Measurements from ENCODE around the gene PRKCB.
"Not testable (repeated sequence)": the region's sequence is repeated elsewhere in the genome, so short reads cannot be mapped to it uniquely, and the experiment has no call there.

Gene PRKCB

GRCh38 chr16:23902034-23902747 is 66.4 kb downstream of the PRKCB start:
- no peak for DNase-seq (ENCODE audit: low read depth in 2 of 2)

DNA sequence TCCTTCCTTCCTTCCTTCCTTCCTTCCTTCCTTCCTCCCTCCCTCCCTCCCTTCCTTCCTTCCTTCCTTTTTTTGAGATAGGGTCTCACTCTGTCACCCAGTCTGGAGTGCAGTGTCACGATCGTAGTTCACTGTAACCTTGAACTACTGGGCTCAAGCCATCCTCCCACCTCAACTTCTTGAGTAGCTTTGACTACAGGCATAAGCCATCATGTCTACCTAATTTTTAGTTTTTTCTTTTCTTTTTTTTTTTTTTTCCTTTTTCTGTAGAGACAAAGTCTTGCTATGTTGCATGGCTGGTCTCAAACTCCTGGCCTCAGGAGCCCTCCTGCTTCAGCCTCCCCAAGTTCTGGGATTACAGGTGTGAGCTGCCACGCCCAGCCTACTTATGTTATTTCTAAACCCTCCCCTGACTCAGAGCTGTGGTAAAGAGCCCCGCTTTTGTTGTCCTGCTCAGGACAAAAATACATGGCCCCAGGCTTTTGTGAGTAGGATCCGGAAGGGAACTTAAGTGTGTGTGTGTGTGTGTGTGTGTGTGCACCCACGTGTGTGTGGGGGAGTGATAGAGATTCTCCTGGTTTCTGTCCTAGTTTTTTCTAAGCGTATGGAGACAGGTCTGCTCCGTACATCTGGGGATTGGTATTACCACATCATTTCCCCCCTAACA is 67.1 kb downstream of the PRKCB start:
- no peak for DNase-seq (ENCODE audit: low read depth in 2 of 2)

DNA sequence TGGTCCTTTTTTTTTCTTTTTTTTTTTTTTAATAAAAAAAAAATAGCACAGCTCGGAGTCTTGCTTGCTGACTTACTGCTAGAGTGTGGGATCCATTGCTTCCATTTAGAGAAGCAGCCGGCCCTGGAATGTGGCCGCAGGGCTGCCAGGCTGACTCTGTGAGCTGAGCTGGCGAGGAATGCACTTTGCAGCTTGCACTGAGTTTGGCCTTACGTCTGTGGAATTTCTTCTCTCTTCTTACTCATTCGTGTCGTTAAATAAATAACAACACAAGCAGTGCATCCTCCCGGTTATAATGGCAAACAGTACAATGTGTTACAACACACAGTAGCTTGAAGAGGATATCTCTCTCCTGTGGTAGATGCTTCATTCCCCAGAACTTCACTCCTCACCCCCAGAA is 69.2 kb downstream of the PRKCB start:
- DNase-seq (ENCODE audit: low read depth in 2 of 2), result no peak

- no peak for DNase-seq (ENCODE audit: low read depth in 2 of 2)
Observed at GRCh38 chr16:23907457-23907902, 71.7 kb downstream of the PRKCB start.

GRCh38 chr16:23907903-23908302 is 72.1 kb downstream of the PRKCB start:
- DNase-seq (ENCODE audit: low read depth in 2 of 2), result no peak

DNA sequence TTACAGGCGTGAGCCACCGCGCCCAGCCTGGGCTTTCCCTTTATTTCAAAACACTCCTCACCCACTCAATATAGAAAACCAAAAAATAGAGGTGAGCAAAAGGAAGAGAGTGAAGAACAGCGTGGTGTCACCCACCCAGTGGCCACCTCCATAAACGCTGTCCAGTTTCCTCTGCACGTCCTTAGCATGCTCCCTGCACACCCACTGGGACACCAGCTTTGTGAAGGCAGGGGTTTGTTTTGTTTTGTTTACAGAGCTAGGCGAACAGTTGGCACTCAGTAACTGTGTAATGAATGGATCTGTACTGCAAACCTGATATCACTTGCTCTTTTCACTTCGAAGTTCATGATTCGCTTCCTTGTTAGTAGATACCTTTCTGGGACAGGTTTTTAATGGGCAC is 73.0 kb downstream of the PRKCB start:
- DNase-seq (ENCODE audit: low read depth in 2 of 2), result no peak

DNA sequence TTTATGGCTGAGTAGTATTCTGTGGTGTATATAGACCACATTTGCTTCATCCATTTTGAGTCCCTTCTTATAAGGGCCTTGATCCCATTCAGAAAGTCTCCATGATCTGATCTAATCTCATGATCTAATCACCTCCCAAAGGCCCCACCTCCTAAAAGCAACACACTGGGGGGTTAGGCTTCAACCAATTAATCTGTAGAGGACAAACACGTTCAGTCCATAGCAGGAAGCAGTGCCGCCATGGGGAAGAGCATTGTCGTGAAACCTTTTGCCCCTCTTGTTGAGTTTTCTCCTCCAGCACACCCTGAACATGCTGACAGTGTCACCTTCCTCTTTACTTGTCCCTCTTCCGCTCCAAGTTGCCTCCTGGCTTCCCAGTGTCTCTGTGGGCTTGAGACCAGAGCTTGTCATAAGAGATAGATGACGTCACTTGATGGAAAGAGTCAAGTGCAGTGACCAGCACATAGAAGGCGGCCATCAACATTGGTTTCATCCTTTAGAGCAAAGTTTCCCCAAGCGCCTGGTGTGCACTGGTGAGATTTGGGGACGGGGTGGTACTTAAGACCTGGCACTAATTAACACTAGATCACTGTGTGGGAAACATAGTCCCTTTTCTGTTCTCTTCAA is 74.1 kb downstream of the PRKCB start:
- DNase-seq (ENCODE audit: low read depth in 2 of 2), result no peak

GRCh38 chr16:23914946-23915530 is 79.3 kb downstream of the PRKCB start:
- no peak for DNase-seq (ENCODE audit: low read depth in 2 of 2)

- DNase-seq (ENCODE audit: low read depth in 2 of 2), result not testable (repeated sequence)
Observed at GRCh38 chr16:23916552-23916951, 80.8 kb downstream of the PRKCB start.

- no peak for DNase-seq (ENCODE audit: low read depth in 2 of 2)
Observed at GRCh38 chr16:23917621-23918020, 81.8 kb downstream of the PRKCB start.

DNA sequence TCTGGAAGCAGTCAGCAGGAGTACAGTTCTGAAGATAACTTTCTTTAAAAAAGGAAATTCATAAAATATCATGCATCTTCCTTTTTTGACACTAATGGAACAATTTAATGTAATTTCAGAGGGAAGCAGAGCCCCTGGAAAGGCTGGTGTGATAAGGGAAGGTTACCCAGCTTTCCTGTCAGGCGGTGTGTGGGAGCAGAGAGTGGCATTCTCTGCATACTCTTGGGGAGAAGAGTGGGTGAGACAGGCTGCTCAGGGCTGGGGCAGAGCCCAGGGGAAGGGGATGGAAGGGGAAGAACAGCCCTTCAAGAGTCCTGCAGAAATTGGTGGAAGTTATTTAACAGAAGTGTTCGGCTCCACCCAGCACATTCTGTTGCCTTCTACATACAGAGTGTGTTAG is 84.7 kb downstream of the PRKCB start:
- no peak for DNase-seq (ENCODE audit: low read depth in 2 of 2)

- no peak for DNase-seq (ENCODE audit: low read depth in 2 of 2)
Observed at GRCh38 chr16:23920899-23921298, 85.1 kb downstream of the PRKCB start.

- DNase-seq (ENCODE audit: low read depth in 2 of 2), result no peak
Observed at GRCh38 chr16:23922406-23922805, 86.6 kb downstream of the PRKCB start.

- DNase-seq (ENCODE audit: low read depth in 2 of 2), result no peak
Observed at GRCh38 chr16:23924128-23924527, 88.3 kb downstream of the PRKCB start.

DNA sequence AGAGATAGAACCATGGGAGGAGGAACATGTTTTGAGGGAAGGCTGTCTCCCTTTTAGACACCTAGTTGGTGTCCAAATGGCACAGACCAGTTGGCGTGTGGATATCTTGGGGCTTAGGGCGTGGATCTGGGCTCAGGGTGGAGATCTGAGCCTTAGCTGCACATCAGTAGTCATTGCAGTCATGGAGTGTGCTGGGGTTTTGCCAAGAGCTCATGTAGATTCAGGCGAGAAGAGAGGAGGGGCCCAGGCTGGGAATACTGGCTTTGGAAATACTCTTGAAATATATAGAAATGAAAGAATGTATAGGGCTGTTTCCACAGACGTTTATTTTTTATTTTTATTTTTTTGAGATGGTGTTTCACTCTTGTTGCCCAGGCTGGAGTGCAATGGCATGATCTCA is 92.0 kb downstream of the PRKCB start:
- no peak for DNase-seq (ENCODE audit: low read depth in 2 of 2)

GRCh38 chr16:23929237-23929636 is 93.5 kb downstream of the PRKCB start:
- no peak for DNase-seq (ENCODE audit: low read depth in 2 of 2)

GRCh38 chr16:23929856-23930255 is 94.1 kb downstream of the PRKCB start:
- DNase-seq (ENCODE audit: low read depth in 2 of 2), result no peak

- no peak for DNase-seq (ENCODE audit: low read depth in 2 of 2)
Observed at GRCh38 chr16:23930791-23931190, 95.0 kb downstream of the PRKCB start.

DNA sequence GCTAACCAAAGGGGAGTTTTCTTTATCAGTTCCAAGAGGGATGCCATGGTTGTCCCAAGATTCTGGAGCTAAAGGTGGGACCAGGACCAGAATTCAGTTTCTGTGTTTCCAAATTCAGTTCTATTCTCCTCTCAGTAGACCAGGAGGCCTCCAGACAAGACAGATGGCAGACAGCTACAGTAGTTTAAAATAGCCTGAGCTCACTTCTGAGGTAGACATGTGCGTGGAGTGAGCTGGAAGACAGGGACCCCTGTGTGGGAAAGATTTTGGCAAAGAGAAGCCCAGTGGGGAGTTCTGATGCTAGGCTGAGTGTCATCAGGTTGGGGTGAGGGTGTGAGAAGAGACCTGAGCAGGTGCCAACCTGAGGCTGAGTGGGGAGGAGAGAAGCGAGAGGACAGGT is 95.4 kb downstream of the PRKCB start:
- no peak for DNase-seq (ENCODE audit: low read depth in 2 of 2)

GRCh38 chr16:23933650-23934049 is 97.9 kb downstream of the PRKCB start:
- not testable (repeated sequence) for DNase-seq (ENCODE audit: low read depth in 2 of 2)

GRCh38 chr16:23934610-23935236 is 98.9 kb downstream of the PRKCB start:
- no peak for DNase-seq (ENCODE audit: low read depth in 2 of 2)

DNA sequence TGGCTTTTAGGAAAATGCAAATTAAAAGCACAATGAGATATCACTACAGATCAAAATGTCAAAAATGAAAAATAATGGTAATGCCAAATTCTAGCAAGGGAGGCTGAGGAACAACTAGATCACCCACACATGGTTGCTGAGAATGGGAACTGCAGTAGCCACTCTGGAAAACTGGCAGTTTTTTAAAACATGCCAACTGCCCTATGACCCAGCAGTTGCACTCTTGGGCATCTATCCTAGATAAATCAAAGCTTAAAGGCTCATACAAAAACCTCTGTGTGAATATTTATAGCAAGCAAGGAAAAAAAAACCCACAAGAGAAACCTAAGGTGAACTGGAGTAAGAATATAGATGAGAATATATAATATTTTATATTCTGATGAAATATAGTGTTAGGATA is 104.3 kb downstream of the PRKCB start:
- DNase-seq (ENCODE audit: low read depth in 2 of 2), result no peak
